Astrocyte (in vitro differentiated cells and primary cell): ENCODE data around the gene SDHAF1. TPM values are rescaled to one million over a fixed set of nuclear protein-coding genes. Genes with fewer than 3 reads are reported as not detected.

Source experiments
- DNase-seq: peaks from one replicate; pipeline ENCODE4 v3.0.0-alpha.2; 2010; ENCODE audit warnings: low read depth
- FAIRE-seq: peaks from 2 replicates; lab custom pipeline; 2011; peaks lifted over from hg19 to GRCh38; lab: Jason Lieb, UNC
- H2AFZ ChIP-seq: 2 replicates; pipeline ENCODE4 v1.6.0; 2012; ENCODE audit warnings: low read depth, low read length, inconsistent platforms
- H3K27ac ChIP-seq: 2 replicates; pipeline ENCODE4 v1.5.1; 2011; ENCODE audit warnings: low read depth, low read length, inconsistent platforms
- H3K27me3 ChIP-seq: 2 replicates; pipeline ENCODE4 v1.6.0; 2011; ENCODE audit warnings: low read length, inconsistent platforms; ENCODE audit not compliant: insufficient read depth
- H3K36me3 ChIP-seq: 2 replicates; pipeline ENCODE4 v1.5.1; 2011; ENCODE audit warnings: low read length, inconsistent platforms; ENCODE audit not compliant: insufficient read depth
- H3K4me1 ChIP-seq: 2 replicates; pipeline ENCODE4 v1.5.1; 2011; ENCODE audit warnings: low read length, inconsistent platforms; ENCODE audit not compliant: insufficient read depth
- H3K4me2 ChIP-seq: 2 replicates; pipeline ENCODE4 v1.6.0; 2012; ENCODE audit warnings: low read length, inconsistent platforms
- H3K4me3 ChIP-seq: 2 replicates; pipeline ENCODE4 v1.5.1; 2011; ENCODE audit warnings: low read depth, mild to moderate bottlenecking, low read length, inconsistent platforms; ENCODE audit not compliant: insufficient read depth
- H3K79me2 ChIP-seq: 2 replicates; pipeline ENCODE4 v1.6.0; 2012; ENCODE audit warnings: mild to moderate bottlenecking, low read length, inconsistent platforms; ENCODE audit not compliant: insufficient read depth
- H3K9ac ChIP-seq: 2 replicates; pipeline ENCODE4 v1.6.0; 2012; ENCODE audit warnings: mild to moderate bottlenecking, low read length, inconsistent platforms
- H3K9me3 ChIP-seq: 2 replicates; pipeline ENCODE4 v1.5.1; 2012; ENCODE audit warnings: low read depth, mild to moderate bottlenecking, low read length, inconsistent platforms; ENCODE audit not compliant: insufficient read depth
- H4K20me1 ChIP-seq: 2 replicates; pipeline ENCODE4 v1.6.0; 2012; ENCODE audit warnings: low read length, inconsistent platforms; ENCODE audit not compliant: insufficient read depth
- H3K27ac Mint-ChIP-seq: one replicate; pipeline ENCODE4 v1.8.0; 2021; ENCODE audit warnings: mild to moderate bottlenecking, mixed read lengths; ENCODE audit not compliant: unreplicated experiment
- H3K27me3 Mint-ChIP-seq: one replicate; pipeline ENCODE4 v1.8.0; 2021; ENCODE audit warnings: low read depth, mixed read lengths; ENCODE audit not compliant: unreplicated experiment
- H3K36me3 Mint-ChIP-seq: one replicate; pipeline ENCODE4 v1.8.0; 2021; ENCODE audit warnings: low read depth, mixed read lengths; ENCODE audit not compliant: unreplicated experiment
- H3K4me1 Mint-ChIP-seq: one replicate; pipeline ENCODE4 v1.8.0; 2021; ENCODE audit warnings: low read depth, mixed read lengths; ENCODE audit not compliant: unreplicated experiment
- H3K4me3 Mint-ChIP-seq: one replicate; pipeline ENCODE4 v1.8.0; 2021; ENCODE audit warnings: mild to moderate bottlenecking, moderate library complexity, mixed read lengths; ENCODE audit not compliant: unreplicated experiment
- H3K9me3 Mint-ChIP-seq: one replicate; pipeline ENCODE4 v1.8.0; 2021; ENCODE audit warnings: mild to moderate bottlenecking, mixed read lengths; ENCODE audit not compliant: unreplicated experiment
- CTCF ChIP-seq: IDR thresholded peaks from 2 replicates; pipeline ENCODE4 v1.5.1; 2011; ENCODE audit warnings: low read depth, mild to moderate bottlenecking, inconsistent platforms, low read length, moderate library complexity; ENCODE audit not compliant: insufficient read depth
- EZH2 ChIP-seq: IDR thresholded peaks from 2 replicates; pipeline ENCODE4 v1.6.1; 2012; ENCODE audit warnings: mild to moderate bottlenecking, low read length, inconsistent platforms; ENCODE audit not compliant: insufficient read depth
- total RNA-seq: library from RNA; stranded (reverse); gene quantifications from 2 replicates; pipeline ENCODE4 v1.2.1, GENCODE V29; 2021

Gene SDHAF1
- total RNA-seq, 1 donor from 2014 or later, result 8.8 TPM

GRCh38 chr19:36028313-36029041 lies 33.5 kb downstream of the SDHAF1 start:
- Histone ChIP-seq H3K36me3 (no peaks in the 10 kb centered on the region), H4K20me1 (peaks cover 15% of the 10 kb centered on the region), H3K79me2 (no peaks in the 10 kb centered on the region), H3K9ac (no peak overlapping the region), H3K4me3 (no peak overlapping the region), H3K4me2 (no peak overlapping the region), H3K4me1 (no peaks in the 10 kb centered on the region), H3K27ac (no peak overlapping the region), H2AFZ (no peak overlapping the region), H3K9me3 (no peaks in the 10 kb centered on the region), H3K27me3 (no peaks in the 10 kb centered on the region)
- H3K27ac Mint-ChIP-seq, result no peak overlapping the region
- no peak overlapping the region for H3K4me3 Mint-ChIP-seq
- no peak for TF ChIP-seq CTCF
- TF ChIP-seq EZH2, result no peak
- peaks cover 3% of the 10 kb centered on the region for H3K4me1 Mint-ChIP-seq
- H3K9me3 Mint-ChIP-seq, result no peaks in the 10 kb centered on the region
- H3K27me3 Mint-ChIP-seq, result no peaks in the 10 kb centered on the region
- peaks cover 27% of the 10 kb centered on the region for H3K36me3 Mint-ChIP-seq
- FAIRE-seq, result no peak
- DNase-seq, result no peak

- peak overlapping the region; percentile 20 for H3K27ac Mint-ChIP-seq
- peaks cover 22% of the 10 kb centered on the region for H3K36me3 Mint-ChIP-seq
- no peak overlapping the region for H3K4me2 ChIP-seq
- H3K9me3 Mint-ChIP-seq, result peaks cover 5% of the 10 kb centered on the region
- H3K4me1 ChIP-seq, result no peaks in the 10 kb centered on the region
- no peak overlapping the region for H3K4me3 ChIP-seq
- H3K9me3 ChIP-seq, result no peaks in the 10 kb centered on the region
- H3K9ac ChIP-seq, result no peak overlapping the region
- H3K4me1 Mint-ChIP-seq, result peaks cover 5% of the 10 kb centered on the region
- FAIRE-seq (no peak), DNase-seq (no peak)
- peaks cover 2% of the 10 kb centered on the region for H3K27me3 Mint-ChIP-seq
- no peak overlapping the region for H3K27ac ChIP-seq
- TF ChIP-seq EZH2 (no peak), CTCF (no peak)
- H3K36me3 ChIP-seq, result no peaks in the 10 kb centered on the region
- peak overlapping the region; percentile 58 for H3K4me3 Mint-ChIP-seq
- no peaks in the 10 kb centered on the region for H3K27me3 ChIP-seq
- H3K79me2 ChIP-seq, result no peaks in the 10 kb centered on the region
- peaks cover 15% of the 10 kb centered on the region for H4K20me1 ChIP-seq
- H2AFZ ChIP-seq, result no peak overlapping the region
These were observed 35.5 kb downstream of the SDHAF1 start for GRCh38 chr19:36030264-36031148.
